Hepatocyte (in vitro differentiated cells): ENCODE measurements around the gene CEP295NL. TPM values are rescaled to one million over a fixed set of nuclear protein-coding genes. Genes with fewer than 3 reads are reported as not detected.

ENCODE experiments used
- DNase-seq: peaks from one replicate; pipeline ENCODE4 v3.0.0-alpha.2; 2016; ENCODE audit warnings: low spot score
- H2AFZ ChIP-seq: fragments of 200-600 bp; sonication (generic); 2 replicates; pipeline ENCODE4 v1.6.0; 2016; ENCODE audit warnings: antibody characterized with exemption, mild to moderate bottlenecking
- H3K27ac ChIP-seq: fragments of 200-600 bp; sonication (generic); 2 replicates; pipeline ENCODE4 v1.5.1; 2016; ENCODE audit warnings: mild to moderate bottlenecking
- H3K27me3 ChIP-seq: fragments of 200-600 bp; sonication (generic); 2 replicates; pipeline ENCODE4 v1.6.1; 2016
- H3K36me3 ChIP-seq: fragments of 200-600 bp; sonication (generic); replicated peaks from 2 replicates; pipeline ENCODE4 v1.5.1; 2016; ENCODE audit warnings: low read depth; ENCODE audit not compliant: insufficient read depth
- H3K4me1 ChIP-seq: fragments of 200-600 bp; sonication (generic); 2 replicates; pipeline ENCODE4 v1.5.1; 2016; ENCODE audit warnings: mild to moderate bottlenecking, moderate library complexity; ENCODE audit not compliant: insufficient read depth
- H3K4me2 ChIP-seq: fragments of 200-600 bp; sonication (generic); 2 replicates; pipeline ENCODE4 v1.6.0; 2016
- H3K4me3 ChIP-seq: fragments of 200-600 bp; sonication (generic); 2 replicates; pipeline ENCODE4 v1.5.1; 2016; ENCODE audit warnings: mild to moderate bottlenecking
- H3K79me2 ChIP-seq: fragments of 200-600 bp; sonication (generic); 2 replicates; pipeline ENCODE4 v1.6.0; 2017; ENCODE audit warnings: mild to moderate bottlenecking
- H3K9me2 ChIP-seq: fragments of 200-600 bp; sonication (generic); replicated peaks from 2 replicates; pipeline ENCODE4 v1.6.0; 2017; ENCODE audit warnings: mild to moderate bottlenecking; ENCODE audit not compliant: insufficient read depth
- H3K9me3 ChIP-seq: fragments of 200-600 bp; sonication (generic); 2 replicates; pipeline ENCODE4 v1.5.1; 2016; ENCODE audit warnings: low read depth, mild to moderate bottlenecking
- H4K20me1 ChIP-seq: fragments of 200-600 bp; sonication (generic); 2 replicates; pipeline ENCODE4 v1.6.0; 2016; ENCODE audit warnings: mild to moderate bottlenecking; ENCODE audit not compliant: insufficient read depth, poor library complexity, severe bottlenecking
- EZH2 ChIP-seq: fragments of 200-600 bp; sonication (generic); IDR thresholded peaks from 2 replicates; pipeline ENCODE4 v1.6.1; 2016; ENCODE audit warnings: antibody characterized with exemption, mild to moderate bottlenecking, borderline replicate concordance
- EZH2phosphoT487 ChIP-seq: fragments of 200-600 bp; sonication (generic); IDR thresholded peaks from one replicate; pipeline ENCODE4 v1.6.1; 2018; ENCODE audit warnings: antibody characterized with exemption, mild to moderate bottlenecking, low read depth, moderate library complexity; ENCODE audit not compliant: unreplicated experiment, severe bottlenecking
- WGBS: methylation state at CpG from one replicate; pipeline ENCODE4 v1.1.6; 2016; ENCODE audit warnings: low lambda C conversion rate; ENCODE audit errors: missing lambda C conversion rate; 5-methylcytosine and 5-hydroxymethylcytosine counted together
- polyA plus RNA-seq: library from polyadenylated mRNA; unstranded; fragments of >200 nt; fragmentation: Nextera tagmentation; extraction: Ambion mirVana; gene quantifications from 2 replicates; pipeline ENCODE4 v1.2.1, GENCODE V29; 2016
- total RNA-seq: library from RNA; depleted of rRNA; stranded (reverse); fragments of >200 nt; gene quantifications from 2 replicates; pipeline ENCODE4 v1.2.3, GENCODE V29; 2014
- TF ChIP-seq, protein P1 (sequence below): fragments of 200-600 bp; sonication (generic); IDR thresholded peaks from 2 replicates; pipeline ENCODE4 v1.5.1; 2016; ENCODE audit warnings: antibody characterized with exemption, mild to moderate bottlenecking; ENCODE audit not compliant: poor library complexity

Gene CEP295NL
- total and polyA plus RNA-seq, 2 experiments from 2014 or later = 0.17 to 0.97 TPM

DNA sequence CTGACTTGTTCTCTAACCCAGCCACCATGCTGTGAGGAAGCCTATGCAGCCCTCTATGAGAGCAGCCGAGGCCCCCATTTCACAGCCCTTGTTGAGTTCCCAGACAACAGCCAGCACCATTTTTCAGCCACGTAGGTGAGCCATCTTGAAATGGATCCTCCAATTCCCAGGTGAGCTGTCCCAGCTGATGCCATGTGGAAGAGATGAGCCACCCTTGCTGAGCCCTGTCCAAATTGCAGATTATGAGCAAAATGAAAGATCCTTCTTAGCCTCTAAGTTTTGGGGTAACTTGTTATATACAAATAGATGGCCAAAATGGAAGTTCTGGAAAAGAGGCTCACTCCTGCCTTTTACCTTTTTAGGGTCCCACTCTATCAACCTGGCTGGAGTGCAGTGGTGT is 47.9 kb upstream of the CEP295NL start:
- Histone ChIP-seq H3K27me3 (no peaks in the 10 kb centered on the region), H3K79me2 (no peaks in the 10 kb centered on the region), H2AFZ (no peak overlapping the region), H3K4me3 (no peak overlapping the region), H4K20me1 (no peaks in the 10 kb centered on the region), H3K4me2 (no peak overlapping the region), H3K9me3 (peaks cover 6% of the 10 kb centered on the region), H3K36me3 (no peaks in the 10 kb centered on the region), H3K9me2 (no peaks in the 10 kb centered on the region), H3K4me1 (peaks cover 35% of the 10 kb centered on the region), H3K27ac (no peak overlapping the region)
- WGBS = 87% methylated on average over 2 of the region's 2 CpGs
- DNase-seq = no peak
- TF ChIP-seq EZH2 = no peak
- TF ChIP-seq, protein P1, sequence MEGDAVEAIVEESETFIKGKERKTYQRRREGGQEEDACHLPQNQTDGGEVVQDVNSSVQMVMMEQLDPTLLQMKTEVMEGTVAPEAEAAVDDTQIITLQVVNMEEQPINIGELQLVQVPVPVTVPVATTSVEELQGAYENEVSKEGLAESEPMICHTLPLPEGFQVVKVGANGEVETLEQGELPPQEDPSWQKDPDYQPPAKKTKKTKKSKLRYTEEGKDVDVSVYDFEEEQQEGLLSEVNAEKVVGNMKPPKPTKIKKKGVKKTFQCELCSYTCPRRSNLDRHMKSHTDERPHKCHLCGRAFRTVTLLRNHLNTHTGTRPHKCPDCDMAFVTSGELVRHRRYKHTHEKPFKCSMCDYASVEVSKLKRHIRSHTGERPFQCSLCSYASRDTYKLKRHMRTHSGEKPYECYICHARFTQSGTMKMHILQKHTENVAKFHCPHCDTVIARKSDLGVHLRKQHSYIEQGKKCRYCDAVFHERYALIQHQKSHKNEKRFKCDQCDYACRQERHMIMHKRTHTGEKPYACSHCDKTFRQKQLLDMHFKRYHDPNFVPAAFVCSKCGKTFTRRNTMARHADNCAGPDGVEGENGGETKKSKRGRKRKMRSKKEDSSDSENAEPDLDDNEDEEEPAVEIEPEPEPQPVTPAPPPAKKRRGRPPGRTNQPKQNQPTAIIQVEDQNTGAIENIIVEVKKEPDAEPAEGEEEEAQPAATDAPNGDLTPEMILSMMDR = no peak

DNA sequence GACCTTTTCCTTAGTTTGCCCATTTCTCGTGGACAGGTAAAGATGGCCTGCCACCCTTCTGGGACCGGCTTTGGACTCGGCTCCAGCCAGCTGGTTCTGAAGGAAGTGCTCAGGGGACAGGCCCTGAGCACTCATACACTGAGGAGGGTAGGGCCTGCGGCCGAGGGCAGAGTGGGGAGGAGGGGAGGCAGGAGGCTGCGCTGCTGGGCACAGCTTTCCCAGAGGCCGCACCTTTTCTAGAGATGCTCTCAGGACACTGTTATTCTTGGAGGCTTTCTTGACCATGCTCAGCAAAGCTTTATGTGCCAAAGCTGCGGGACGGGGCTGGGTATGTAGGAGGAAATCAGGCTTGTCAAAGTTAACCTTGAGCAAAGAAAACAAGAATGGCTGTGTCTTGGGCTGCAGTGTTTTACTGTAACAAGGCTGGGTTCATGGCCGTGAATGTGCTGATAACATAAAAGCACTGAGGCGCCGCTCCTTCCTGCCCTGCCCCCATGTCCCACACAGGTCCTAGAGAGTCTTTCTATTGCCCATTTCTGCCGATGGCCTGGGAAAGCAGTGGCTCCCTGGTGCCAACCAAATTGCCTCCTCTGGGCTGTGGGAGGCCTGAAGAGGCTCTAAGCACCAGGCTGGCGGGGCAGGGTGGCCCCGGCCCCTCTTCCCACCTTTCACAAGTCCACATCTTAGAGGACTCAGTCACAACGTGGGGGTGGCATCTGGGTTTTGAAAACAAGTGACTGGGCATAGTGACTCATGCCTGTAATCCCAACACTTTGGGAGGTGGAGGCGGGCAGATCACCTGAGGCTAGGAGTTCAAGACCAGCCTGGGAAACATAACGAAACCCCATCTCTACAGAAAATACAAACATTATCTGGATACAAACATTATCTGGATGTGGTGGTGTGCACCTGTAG is 44.5 kb upstream of the CEP295NL start:
- peak; percentile 62 for DNase-seq
- H3K79me2 ChIP-seq = no peaks in the 10 kb centered on the region
- TF ChIP-seq, protein P1 = no peak
- TF ChIP-seq EZH2phosphoT487 (no peak), EZH2 (no peak)
- no peak overlapping the region for H3K4me2 ChIP-seq
- 61% methylated on average over 18 of the region's 18 CpGs for WGBS
- H3K36me3 ChIP-seq = no peaks in the 10 kb centered on the region
- no peak overlapping the region for H3K4me3 ChIP-seq
- peaks cover 6% of the 10 kb centered on the region for H3K9me3 ChIP-seq
- H2AFZ ChIP-seq = no peak overlapping the region
- H3K27ac ChIP-seq = peak overlapping the region; percentile 88
- H3K4me1 ChIP-seq = peaks cover 20% of the 10 kb centered on the region
- H3K27me3 ChIP-seq = no peaks in the 10 kb centered on the region
- H4K20me1 ChIP-seq = no peaks in the 10 kb centered on the region
- no peaks in the 10 kb centered on the region for H3K9me2 ChIP-seq

DNA sequence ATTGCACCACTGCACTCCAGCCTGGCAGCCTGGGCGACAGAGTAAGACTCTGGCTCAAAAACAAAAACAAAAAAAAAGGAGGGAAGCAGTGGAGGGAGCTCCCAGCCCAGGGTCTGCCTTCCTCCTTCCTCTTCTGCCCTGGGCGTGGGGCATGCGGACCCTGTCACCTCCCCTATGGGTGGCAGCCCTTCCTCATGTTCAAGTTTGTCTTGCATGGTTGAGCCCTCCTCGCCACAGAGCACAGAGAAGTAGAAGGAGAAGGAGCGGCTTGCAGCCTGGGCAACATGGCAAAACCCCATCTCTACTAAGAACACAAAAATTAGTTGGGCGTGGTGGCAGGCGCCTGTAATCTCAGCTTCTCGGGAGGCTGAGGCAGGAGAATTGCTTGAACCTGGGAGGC is 43.6 kb upstream of the CEP295NL start:
- H3K27ac ChIP-seq = peak overlapping the region; percentile 88
- no peaks in the 10 kb centered on the region for H3K9me2 ChIP-seq
- no peaks in the 10 kb centered on the region for H3K36me3 ChIP-seq
- 90% methylated on average over 8 of the region's 8 CpGs for WGBS
- no peaks in the 10 kb centered on the region for H3K27me3 ChIP-seq
- peaks cover 12% of the 10 kb centered on the region for H3K4me1 ChIP-seq
- no peak overlapping the region for H3K4me3 ChIP-seq
- DNase-seq = no peak
- no peaks in the 10 kb centered on the region for H4K20me1 ChIP-seq
- H3K9me3 ChIP-seq = peaks cover 6% of the 10 kb centered on the region
- no peak overlapping the region for H2AFZ ChIP-seq
- H3K79me2 ChIP-seq = no peaks in the 10 kb centered on the region
- no peak overlapping the region for H3K4me2 ChIP-seq
- TF ChIP-seq EZH2phosphoT487 = no peak
- TF ChIP-seq, protein P1 = no peak
